GM10266 (cell line): ENCODE results near the gene AP1B1.

Experiments used
- DNase-seq: peaks from one replicate; pipeline ENCODE4 v3.0.0; 2012; ENCODE audit errors: extremely low spot score
- CTCF ChIP-seq: IDR thresholded peaks from 2 replicates; pipeline ENCODE4 v1.5.1; 2012; ENCODE audit warnings: mild to moderate bottlenecking, low read depth; ENCODE audit not compliant: control insufficient read depth, insufficient read depth; ENCODE audit errors: missing control alignments

Gene AP1B1

GRCh38 chr22:29325785-29326315 is 62.5 kb downstream of the AP1B1 start:
- DNase-seq, result no peak
- no peak for TF ChIP-seq CTCF

GRCh38 chr22:29325356-29325755 is 63.0 kb downstream of the AP1B1 start:
- no peak for DNase-seq
- TF ChIP-seq CTCF, result no peak

GRCh38 chr22:29323641-29324040 is 64.7 kb downstream of the AP1B1 start:
- DNase-seq, result no peak
- TF ChIP-seq CTCF, result no peak

- peak; percentile 2 for TF ChIP-seq CTCF
- no peak for DNase-seq
Observed at GRCh38 chr22:29320546-29320945, 67.8 kb downstream of the AP1B1 start.

- no peak for TF ChIP-seq CTCF
- no peak for DNase-seq
Observed at GRCh38 chr22:29319072-29319471, 69.3 kb downstream of the AP1B1 start.

GRCh38 chr22:29317827-29318454 is 70.4 kb downstream of the AP1B1 start:
- DNase-seq, result no peak
- no peak for TF ChIP-seq CTCF

- DNase-seq, result no peak
- no peak for TF ChIP-seq CTCF
Observed at GRCh38 chr22:29316141-29316828, 72.1 kb downstream of the AP1B1 start.
